HepG2 (cell line): ENCODE results near the gene NADK2. TPM values are rescaled to one million over a fixed set of nuclear protein-coding genes. Genes with fewer than 3 reads are reported as not detected.

Source experiments
- ATAC-seq: fragments of 200-7000 bp; cut with Tn5 transposase; 3 replicates; pipeline ENCODE4 v1.9.1; 2020; ENCODE audit warnings: mild to moderate bottlenecking, moderate library complexity
- BruUV-seq: library from RNA; stranded (reverse); fragments of 400-500 nt; replicated peaks from 2 replicates; lab custom pipeline; 2021; lab: Mats Ljungman, UMichigan
- CTCF ChIA-PET: fragments of 300-600 bp; formaldehyde crosslinking; extraction: SDS; loops from one replicate; lab custom pipeline; 2021; ENCODE audit warnings: low total read pairs, inconsistent platforms, low intra/inter-chr PET ratio; lab: Yijun Ruan, JAX
- POLR2A ChIA-PET: fragments of 350-600 bp; sonication (Branson Sonifier 250); formaldehyde crosslinking; loops from one replicate; lab custom pipeline; 2020; ENCODE audit warnings: antibody characterized with exemption, inconsistent platforms; lab: Yijun Ruan, JAX
- DNase-seq: peaks from one replicate; pipeline ENCODE4 v3.0.0-alpha.2; 2015; ENCODE audit warnings: low spot score
- FAIRE-seq: peaks from 3 replicates; lab custom pipeline; 2011; peaks lifted over from hg19 to GRCh38; lab: Jason Lieb, UNC
- H2AFZ ChIP-seq: one replicate; pipeline ENCODE4 v1.6.1; 2011; ENCODE audit warnings: low read length, inconsistent platforms
- H3K27ac ChIP-seq: fragments of 300-600 bp; 3 replicates; pipeline ENCODE4 v1.8.0; 2011; ENCODE audit warnings: mixed run types, mild to moderate bottlenecking, mixed read lengths, low read length, inconsistent platforms; ENCODE audit not compliant: insufficient read depth; ENCODE audit errors: extremely low read length
- H3K27me3 ChIP-seq, 2 experiments: fragments of 200-600 bp in 1 of 2; 2 replicates in 1 of 2; 3 replicates in 1 of 2; pipeline versions ENCODE4 v1.6.0 to v1.8.0; 2011; ENCODE audit warnings: low read length in 2 of 2, mild to moderate bottlenecking in 2 of 2, moderate library complexity in 2 of 2, inconsistent platforms in 1 of 2; ENCODE audit not compliant: insufficient read depth in 2 of 2, control insufficient read depth in 1 of 2
- H3K36me3 ChIP-seq, 2 experiments: fragments of 200-600 bp in 1 of 2; replicated peaks in 1 of 2; 2 replicates in 1 of 2; 3 replicates in 1 of 2; pipeline versions ENCODE4 v1.5.1 to v1.8.0; 2011; ENCODE audit warnings: low read length in 2 of 2, inconsistent platforms in 1 of 2; ENCODE audit not compliant: insufficient read depth in 2 of 2, control insufficient read depth in 1 of 2
- H3K4me1 ChIP-seq: 2 replicates; pipeline ENCODE4 v1.5.1; 2012; ENCODE audit warnings: low read length, inconsistent platforms; ENCODE audit not compliant: insufficient read depth
- H3K4me2 ChIP-seq: 2 replicates; pipeline ENCODE4 v1.6.0; 2011; ENCODE audit warnings: low read depth, low read length, inconsistent platforms
- H3K4me3 ChIP-seq, 3 experiments: fragments of 200-600 bp in 1 of 3; sonication (generic), shearing (Covaris generic) in 1 of 3; replicated peaks in 1 of 3; 2 replicates each; pipeline ENCODE4 v1.5.1; 2011 to 2016; ENCODE audit warnings: low read length in 3 of 3, inconsistent platforms in 2 of 3, low read depth in 2 of 3, mild to moderate bottlenecking in 2 of 3, control low read depth in 1 of 3, mixed read lengths in 1 of 3; ENCODE audit not compliant: insufficient read depth in 1 of 3
- H3K79me2 ChIP-seq: one replicate; pipeline ENCODE4 v1.6.1; 2011; ENCODE audit warnings: low read length, inconsistent platforms; ENCODE audit not compliant: insufficient read depth
- H3K9ac ChIP-seq: 2 replicates; pipeline ENCODE4 v1.6.0; 2011; ENCODE audit warnings: mild to moderate bottlenecking, low read depth, low read length, inconsistent platforms; ENCODE audit not compliant: insufficient read depth
- H3K9me3 ChIP-seq: 2 replicates; pipeline ENCODE4 v1.5.1; 2012; ENCODE audit warnings: mild to moderate bottlenecking, low read length
- H4K20me1 ChIP-seq: 2 replicates; pipeline ENCODE4 v1.6.0; 2011; ENCODE audit warnings: inconsistent platforms, mild to moderate bottlenecking, low read length, moderate library complexity; ENCODE audit not compliant: insufficient read depth
- CEBPG ChIP-seq: IDR thresholded peaks from 2 replicates; pipeline ENCODE4 v1.6.1; 2016
- CENPBD1 ChIP-seq: sonication (generic); formaldehyde crosslinking; IDR thresholded peaks from 2 replicates; pipeline ENCODE4 v1.8.0; 2022; ENCODE audit warnings: missing genetic modification reagents, low read depth, mild to moderate bottlenecking, borderline replicate concordance
- FIP1L1 ChIP-seq: fragments of 200-400 bp; formaldehyde crosslinking; IDR thresholded peaks from 2 replicates; pipeline ENCODE4 v1.6.1; 2018; ENCODE audit warnings: low read depth, mild to moderate bottlenecking, low read length, moderate library complexity, borderline replicate concordance; ENCODE audit not compliant: insufficient read depth
- HES4 ChIP-seq: sonication (generic); formaldehyde crosslinking; IDR thresholded peaks from 2 replicates; pipeline ENCODE4 v1.9.0; 2021; ENCODE audit warnings: mild to moderate bottlenecking, missing genetic modification reagents, borderline replicate concordance
- IRF9 ChIP-seq: sonication (generic); formaldehyde crosslinking; IDR thresholded peaks from 2 replicates; pipeline ENCODE4 v1.8.0; 2022; ENCODE audit warnings: missing genetic modification reagents, mild to moderate bottlenecking, borderline replicate concordance
- KDM2A ChIP-seq: sonication (generic); formaldehyde crosslinking; IDR thresholded peaks from 2 replicates; pipeline ENCODE4 v1.4.0; 2020; ENCODE audit warnings: low read depth, missing genetic modification reagents, borderline replicate concordance
- MZF1 ChIP-seq: sonication (generic); formaldehyde crosslinking; IDR thresholded peaks from 2 replicates; pipeline ENCODE4 v1.8.1; 2023; ENCODE audit warnings: mild to moderate bottlenecking, missing genetic modification reagents, borderline replicate concordance
- NRL ChIP-seq: sonication (generic); formaldehyde crosslinking; IDR thresholded peaks from 2 replicates; pipeline ENCODE4 v1.5.0; 2020; ENCODE audit warnings: missing genetic modification reagents, mild to moderate bottlenecking, moderate library complexity, borderline replicate concordance
- POLR2AphosphoS2 ChIP-seq: IDR thresholded peaks from 2 replicates; pipeline ENCODE4 v1.6.1; 2011; ENCODE audit warnings: low read depth, low read length, improper control_type of control experiment
- RBAK ChIP-seq: sonication (generic); formaldehyde crosslinking; IDR thresholded peaks from 2 replicates; pipeline ENCODE4 v1.5.1; 2020; ENCODE audit warnings: mild to moderate bottlenecking, missing genetic modification reagents
- SETDB1 ChIP-seq: sonication (generic); formaldehyde crosslinking; IDR thresholded peaks from 2 replicates; pipeline ENCODE4 v1.5.1; 2020; ENCODE audit warnings: missing genetic modification reagents, mild to moderate bottlenecking, borderline replicate concordance
- ZNF446 ChIP-seq: sonication (generic); formaldehyde crosslinking; IDR thresholded peaks from 2 replicates; pipeline ENCODE4 v1.5.0; 2020; ENCODE audit warnings: mild to moderate bottlenecking, missing genetic modification reagents
- ZNF597 ChIP-seq: sonication (generic); formaldehyde crosslinking; IDR thresholded peaks from 2 replicates; pipeline ENCODE4 v1.5.0; 2020; ENCODE audit warnings: missing genetic modification reagents
- WGBS: methylation state at CpG from one replicate; pipeline ENCODE4 v1.1.6; 2017; ENCODE audit warnings: low lambda C conversion rate; 5-methylcytosine and 5-hydroxymethylcytosine counted together
- in situ Hi-C: cut with HindIII; loops from 2 replicates; pipeline ENCODE4 v1.10.0; 2017; ENCODE audit warnings: low pct_unique_long_range_greater_than_20kb; ENCODE audit not compliant: extremely low pct_ligation_motif_present
- intact Hi-C: fragments of 100-400 bp; cut with micrococcal nuclease; formaldehyde crosslinking; loops from one replicate; pipeline ENCODE4 v1.10.0; 2022; ENCODE audit not compliant: unreplicated experiment
- polyA plus RNA-seq, 8 experiments: library from polyadenylated mRNA; depleted of rRNA in 3 of 8; stranded (reverse) in 7 of 8; unstranded in 1 of 8; fragments of >200 nt; fragmentation: Illumina TruSeq in 4 of 8; extraction: Trizol in 4 of 8; gene quantifications; 2 replicates each; pipeline versions ENCODE4 v1.2.1 to v1.2.3, GENCODE V29; 2011 to 2016; ENCODE audit warnings: low read depth in 4 of 8, missing spikeins in 1 of 8, mixed read lengths in 1 of 8; ENCODE audit not compliant: insufficient read depth in 1 of 8
- total RNA-seq, 5 experiments: library from RNA; depleted of rRNA; stranded (reverse); fragments of >200 nt; fragmentation: Illumina TruSeq; extraction: Trizol; gene quantifications; 2 replicates each; pipeline ENCODE4 v1.2.3, GENCODE V29; 2016; ENCODE audit warnings: low read depth in 1 of 5

The NADK2 gene
- total and polyA plus RNA-seq, 2 of the 13 experiments (the other 11 are each of a cell fraction or from before 2014, with no cell fraction given): 13.9 to 71.4 TPM

GRCh38 chr5:36253575-36253974, 11.8 kb upstream of the NADK2 start:
- no peak for DNase-seq
- Histone ChIP-seq H3K36me3 (no peaks in the 10 kb centered on the region), H3K27me3 (no peaks in the 10 kb centered on the region), H3K79me2 (no peaks in the 10 kb centered on the region), H3K9ac (no peak overlapping the region), H2AFZ (no peak overlapping the region), H3K27ac (no peak overlapping the region), H4K20me1 (no peaks in the 10 kb centered on the region), H3K4me1 (no peaks in the 10 kb centered on the region), H3K9me3 (no peaks in the 10 kb centered on the region), H3K4me3 (no peak overlapping the region), H3K4me2 (no peak overlapping the region)
- ChIA-PET POLR2A (no interaction called here), CTCF (no interaction called here)
- TF ChIP-seq CEBPG (CRISPR knock-in tag) (no peak), KDM2A (CRISPR knock-in tag) (no peak), ZNF597 (CRISPR knock-in tag) (no peak), MZF1 (CRISPR knock-in tag) (no peak), CENPBD1 (no peak), RBAK (CRISPR knock-in tag) (no peak), ZNF446 (CRISPR knock-in tag) (no peak), IRF9 (CRISPR knock-in tag) (no peak), FIP1L1 (no peak), HES4 (no peak), SETDB1 (CRISPR knock-in tag) (no peak), NRL (no peak), POLR2AphosphoS2 (no peak)
- no TSS peak for BruUV-seq
- intact Hi-C loops (no loop called here), in situ Hi-C loops (loop anchor here (25.0 kb wide), 2 partner anchors 259 to 434 kb away; no protein-coding TSS in a partner anchor)
- no peak for FAIRE-seq
- ATAC-seq: no peak
- WGBS: 57% methylated on average over 4 of the region's 4 CpGs
